HCT116 (cell line): Measurements from ENCODE around the gene ZNF83. TPM values are rescaled to one million over a fixed set of nuclear protein-coding genes. Genes with fewer than 3 reads are reported as not detected.
"Not testable (repeated sequence)": the region's sequence is repeated elsewhere in the genome, so short reads cannot be mapped to it uniquely, and the experiment has no call there.

Experiments
- ATAC-seq: fragments of 200-7000 bp; cut with Tn5 transposase; 2 replicates; pipeline ENCODE4 v1.9.1; 2020; ENCODE audit warnings: mild to moderate bottlenecking, moderate library complexity
- BruUV-seq: library from RNA; stranded (reverse); fragments of 400-500 nt; replicated peaks from 2 replicates; lab custom pipeline; 2021; lab: Mats Ljungman, UMichigan
- CTCF ChIA-PET: fragments of 300-600 bp; sonication (Branson Sonifier 250); formaldehyde crosslinking; loops from one replicate; lab custom pipeline; 2021; ENCODE audit warnings: antibody characterized with exemption; lab: Charles Lee
- POLR2A ChIA-PET: fragments of 300-600, 350-600 bp; sonication (Branson Sonifier 250); formaldehyde crosslinking; loops from one replicate; lab custom pipeline; 2021; ENCODE audit warnings: antibody characterized with exemption; lab: Charles Lee
- RAD21 ChIA-PET, 2 experiments: fragments of 300-600 bp; sonication (Branson Sonifier 250); formaldehyde crosslinking; loops; one replicate each; lab custom pipeline; 2023; ENCODE audit warnings: low total read pairs in 2 of 2; ENCODE audit not compliant: uncharacterized antibody in 2 of 2, unreplicated experiment in 2 of 2, low non-redundant PET in 1 of 2; lab: Charles Lee
- DNase-seq: peaks from one replicate; pipeline ENCODE4 v3.0.0-alpha.2; 2010; ENCODE audit warnings: low read depth, low spot score
- H2AFZ ChIP-seq: fragments of 200-600 bp; shearing (Covaris generic), sonication (generic); 2 replicates; pipeline ENCODE4 v1.6.1; 2017; ENCODE audit warnings: low read depth, mixed run types, mixed read lengths, antibody characterized with exemption, low read length; ENCODE audit not compliant: poor library complexity, severe bottlenecking
- H3K27ac ChIP-seq: 2 replicates; pipeline ENCODE4 v1.5.1; 2012; ENCODE audit warnings: low read depth, low read length
- H3K27me3 ChIP-seq: fragments of 200-600 bp; sonication (generic); 2 replicates; pipeline ENCODE4 v1.6.1; 2016; ENCODE audit warnings: mixed run types, low read length, mixed read lengths; ENCODE audit not compliant: insufficient read depth
- H3K36me3 ChIP-seq, 2 experiments: fragments of 200-500 bp in 1 of 2; fragments of 200-600 bp in 1 of 2; sonication (Bioruptor generic) in 1 of 2; sonication (generic) in 1 of 2; 2 replicates each; pipeline versions ENCODE4 v1.5.1 to v1.6.1; 2014 to 2016; ENCODE audit warnings: low read length in 2 of 2, inconsistent platforms in 1 of 2, mixed read lengths in 1 of 2, mixed run types in 1 of 2; ENCODE audit not compliant: insufficient read depth in 2 of 2, control insufficient read depth in 1 of 2
- H3K4me1 ChIP-seq, 2 experiments: fragments of 200-600 bp in 1 of 2; sonication (generic) in 1 of 2; 2 replicates each; pipeline versions ENCODE4 v1.5.1 to v1.6.1; 2012 to 2017; ENCODE audit warnings: low read length in 2 of 2, inconsistent platforms in 1 of 2, mild to moderate bottlenecking in 1 of 2, mixed read lengths in 1 of 2, mixed run types in 1 of 2, moderate library complexity in 1 of 2; ENCODE audit not compliant: insufficient read depth in 2 of 2, control insufficient read depth in 1 of 2
- H3K4me2 ChIP-seq: fragments of 200-600 bp; sonication (generic); 2 replicates; pipeline ENCODE4 v1.6.1; 2017; ENCODE audit warnings: mixed run types, low read length, mixed read lengths
- H3K4me3 ChIP-seq, 2 experiments: fragments of 200-600 bp in 1 of 2; sonication (generic) in 1 of 2; replicated peaks in 1 of 2; 2 replicates each; pipeline ENCODE4 v1.5.1; 2011 to 2016; ENCODE audit warnings: low read length in 2 of 2, control low read depth in 1 of 2, low read depth in 1 of 2, mild to moderate bottlenecking in 1 of 2, mixed read lengths in 1 of 2, mixed run types in 1 of 2
- H3K79me2 ChIP-seq: fragments of 200-600 bp; sonication (generic); 2 replicates; pipeline ENCODE4 v1.6.1; 2017; ENCODE audit warnings: mild to moderate bottlenecking, mixed run types, low read length, moderate library complexity, mixed read lengths; ENCODE audit not compliant: insufficient read depth
- H3K9ac ChIP-seq: fragments of 200-600 bp; sonication (generic); 2 replicates; pipeline ENCODE4 v1.6.1; 2016; ENCODE audit warnings: low read length, mixed read lengths
- H3K9me2 ChIP-seq: fragments of 200-600 bp; sonication (generic), shearing (Covaris generic); 2 replicates; pipeline ENCODE4 v1.6.1; 2017; ENCODE audit warnings: mixed run types, mild to moderate bottlenecking, moderate library complexity; ENCODE audit not compliant: insufficient read depth
- H3K9me3 ChIP-seq, 2 experiments: fragments of 200-500 bp in 1 of 2; fragments of 200-600 bp in 1 of 2; sonication (Bioruptor generic) in 1 of 2; sonication (generic) in 1 of 2; 2 replicates each; pipeline ENCODE4 v1.6.1; 2014 to 2017; ENCODE audit warnings: low read length in 2 of 2, mixed read lengths in 2 of 2, inconsistent platforms in 1 of 2, low read depth in 1 of 2, mild to moderate bottlenecking in 1 of 2, mixed run types in 1 of 2, moderate library complexity in 1 of 2; ENCODE audit not compliant: control insufficient read depth in 1 of 2, insufficient read depth in 1 of 2
- H4K20me1 ChIP-seq: fragments of 200-600 bp; sonication (generic), shearing (Covaris generic); 2 replicates; pipeline ENCODE4 v1.6.1; 2017; ENCODE audit warnings: mixed run types, mild to moderate bottlenecking, moderate library complexity; ENCODE audit not compliant: insufficient read depth
- CBX3 ChIP-seq: IDR thresholded peaks from 2 replicates; pipeline ENCODE4 v1.6.1; 2012; ENCODE audit warnings: low read depth
- CEBPB ChIP-seq: IDR thresholded peaks from 2 replicates; pipeline ENCODE4 v1.6.1; 2012; ENCODE audit warnings: low read depth
- EGR1 ChIP-seq: IDR thresholded peaks from 2 replicates; pipeline ENCODE4 v1.6.1; 2012; ENCODE audit warnings: low read depth
- ELF1 ChIP-seq: IDR thresholded peaks from 2 replicates; pipeline ENCODE4 v1.6.1; 2012; ENCODE audit warnings: low read depth, borderline replicate concordance
- EZH2 ChIP-seq: fragments of 200-600 bp; sonication (generic); IDR thresholded peaks from 2 replicates; pipeline ENCODE4 v1.6.1; 2017; ENCODE audit warnings: antibody characterized with exemption, mixed run types
- FOSL1 ChIP-seq: IDR thresholded peaks from 2 replicates; pipeline ENCODE4 v1.6.1; 2012; ENCODE audit warnings: low read depth
- JUND ChIP-seq: IDR thresholded peaks from 2 replicates; pipeline ENCODE4 v1.6.1; 2012
- POLR2A ChIP-seq: IDR thresholded peaks from 2 replicates; pipeline ENCODE4 v1.7.0; 2011; ENCODE audit warnings: borderline replicate concordance; ENCODE audit not compliant: insufficient read depth, insufficient read length; ENCODE audit errors: extremely low read depth
- POLR2AphosphoS5 ChIP-seq: IDR thresholded peaks from 2 replicates; pipeline ENCODE4 v1.6.1; 2011; ENCODE audit warnings: mild to moderate bottlenecking, low read depth, low read length, moderate library complexity
- RAD21 ChIP-seq: IDR thresholded peaks from 2 replicates; pipeline ENCODE4 v1.6.1; 2012; ENCODE audit warnings: low read depth, mild to moderate bottlenecking
- SIN3A ChIP-seq: IDR thresholded peaks from 2 replicates; pipeline ENCODE4 v1.6.1; 2012; ENCODE audit warnings: low read depth
- TCF7L2 ChIP-seq: IDR thresholded peaks from 2 replicates; pipeline ENCODE4 v1.7.0; 2011; ENCODE audit warnings: borderline replicate concordance, inconsistent platforms; ENCODE audit not compliant: insufficient read depth, insufficient read length; ENCODE audit errors: extremely low read depth
- YY1 ChIP-seq: IDR thresholded peaks from 2 replicates; pipeline ENCODE4 v1.6.1; 2011; ENCODE audit warnings: low read length, low read depth, moderate library complexity, mild to moderate bottlenecking; ENCODE audit not compliant: insufficient replicate concordance; ENCODE audit errors: extremely low read depth
- ZNF274 ChIP-seq: fragments of 200-500 bp; sonication (Bioruptor generic); IDR thresholded peaks from 2 replicates; pipeline ENCODE4 v1.6.1; 2014; ENCODE audit warnings: mild to moderate bottlenecking, low read depth, low read length, inconsistent platforms
- intact Hi-C: fragments of 100-400 bp; cut with micrococcal nuclease; formaldehyde crosslinking; loops from 2 replicates; pipeline ENCODE4 v1.10.0; 2022
- total RNA-seq: library from RNA; stranded (reverse); gene quantifications from one replicate; pipeline ENCODE4 v1.2.1, GENCODE V29; 2021; ENCODE audit not compliant: unreplicated experiment
- TF ChIP-seq, protein P1 (sequence below): IDR thresholded peaks from 2 replicates; pipeline ENCODE4 v1.6.1; 2012
- TF ChIP-seq, protein P2 (sequence below): IDR thresholded peaks from 2 replicates; pipeline ENCODE4 v1.6.1; 2012
- TF ChIP-seq, protein P3 (sequence below): IDR thresholded peaks from 2 replicates; pipeline ENCODE4 v1.6.1; 2012; ENCODE audit warnings: low read depth

The ZNF83 gene
- total RNA-seq, 1 experiment from 2014 or later: 34.2 TPM

DNA sequence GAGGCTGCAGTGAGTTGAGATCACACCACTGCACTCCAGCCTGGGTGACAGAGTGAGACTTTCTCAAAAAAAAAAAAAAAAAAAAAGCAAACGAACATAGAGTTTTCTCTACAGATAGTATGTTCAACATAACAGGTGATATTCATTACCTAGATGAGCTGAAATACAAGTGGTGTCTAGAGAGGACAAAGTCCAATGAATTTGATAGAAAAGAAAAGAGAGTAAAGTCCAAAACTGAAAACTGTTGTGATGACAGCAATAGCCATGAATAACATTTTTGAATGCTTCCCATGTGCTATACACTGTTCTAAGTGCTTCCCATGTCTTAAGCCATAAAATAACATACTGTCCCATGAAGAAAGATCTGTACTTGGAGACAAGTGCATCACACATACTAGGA lies 43.1 kb upstream of the ZNF83 start:
- H3K9me3 ChIP-seq, H3K4me1 ChIP-seq, POLR2A ChIA-PET, ATAC-seq, DNase-seq, H3K27ac ChIP-seq, H3K4me3 ChIP-seq, intact Hi-C loops, CTCF ChIA-PET, RAD21 ChIA-PET, BruUV-seq, H3K9me2 ChIP-seq, H3K9ac ChIP-seq, H4K20me1 ChIP-seq, H2AFZ ChIP-seq, H3K27me3 ChIP-seq, H3K4me2 ChIP-seq: not testable (repeated sequence)
- H3K79me2 ChIP-seq: peaks cover 88% of the 10 kb centered on the region
- peaks cover 0 to 11% of the 10 kb centered on the region in 2 experiments; a peak in 1 of 4 replicates for H3K36me3 ChIP-seq

DNA sequence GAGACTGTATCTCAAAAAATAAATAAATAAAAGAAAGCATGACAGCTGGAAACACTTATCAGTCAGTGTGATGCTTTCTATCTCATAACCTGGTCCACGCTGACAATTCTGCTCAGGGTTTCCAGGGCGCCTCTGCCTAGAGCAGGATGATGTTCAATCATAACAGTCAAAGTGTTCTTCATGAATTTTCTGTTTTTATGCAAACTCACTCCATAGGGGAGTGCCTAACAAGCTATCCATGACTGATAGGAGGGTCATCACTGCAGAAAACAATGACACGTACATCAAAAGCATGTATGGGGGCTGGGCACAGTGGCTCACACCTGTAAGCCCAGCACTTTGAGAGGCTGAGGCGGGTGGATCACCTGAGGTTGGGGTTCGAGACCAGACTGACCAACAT lies 41.4 kb upstream of the ZNF83 start:
- H3K9me2 ChIP-seq: no peaks in the 10 kb centered on the region
- H3K4me2 ChIP-seq: no peak overlapping the region
- CTCF ChIA-PET: no interaction called here
- H3K79me2 ChIP-seq: peaks cover 85% of the 10 kb centered on the region
- H3K4me1 ChIP-seq: no peaks in the 10 kb centered on the region
- ATAC-seq (no peak), DNase-seq (no peak)
- no peak overlapping the region for H3K4me3 ChIP-seq
- no peak overlapping the region for H2AFZ ChIP-seq
- POLR2A ChIA-PET: no interaction called here
- no peaks in the 10 kb centered on the region for H4K20me1 ChIP-seq
- no peak overlapping the region for H3K9ac ChIP-seq
- intact Hi-C loops: no loop called here
- H3K36me3 ChIP-seq: peaks cover 0 to 11% of the 10 kb centered on the region in 2 experiments; a peak in 1 of 4 replicates
- H3K27ac ChIP-seq: no peak overlapping the region
- no peaks in the 10 kb centered on the region for H3K27me3 ChIP-seq
- peaks cover 0 to 5% of the 10 kb centered on the region in 2 experiments; a peak in 1 of 4 replicates for H3K9me3 ChIP-seq
- no TSS peak for BruUV-seq
- RAD21 ChIA-PET: no interaction called here
- TF ChIP-seq, protein P1, sequence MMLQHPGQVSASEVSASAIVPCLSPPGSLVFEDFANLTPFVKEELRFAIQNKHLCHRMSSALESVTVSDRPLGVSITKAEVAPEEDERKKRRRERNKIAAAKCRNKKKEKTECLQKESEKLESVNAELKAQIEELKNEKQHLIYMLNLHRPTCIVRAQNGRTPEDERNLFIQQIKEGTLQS: no peak
- TF ChIP-seq EGR1 (no peak), FOSL1 (no peak), ZNF274 (no peak), ELF1 (no peak), POLR2A (no peak), JUND (no peak), SIN3A (no peak), CBX3 (no peak), CEBPB (no peak), TCF7L2 (no peak), EZH2 (no peak), POLR2AphosphoS5 (no peak), RAD21 (no peak), YY1 (no peak)
- TF ChIP-seq, protein P2, sequence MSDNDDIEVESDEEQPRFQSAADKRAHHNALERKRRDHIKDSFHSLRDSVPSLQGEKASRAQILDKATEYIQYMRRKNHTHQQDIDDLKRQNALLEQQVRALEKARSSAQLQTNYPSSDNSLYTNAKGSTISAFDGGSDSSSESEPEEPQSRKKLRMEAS: no peak
- TF ChIP-seq, protein P3, sequence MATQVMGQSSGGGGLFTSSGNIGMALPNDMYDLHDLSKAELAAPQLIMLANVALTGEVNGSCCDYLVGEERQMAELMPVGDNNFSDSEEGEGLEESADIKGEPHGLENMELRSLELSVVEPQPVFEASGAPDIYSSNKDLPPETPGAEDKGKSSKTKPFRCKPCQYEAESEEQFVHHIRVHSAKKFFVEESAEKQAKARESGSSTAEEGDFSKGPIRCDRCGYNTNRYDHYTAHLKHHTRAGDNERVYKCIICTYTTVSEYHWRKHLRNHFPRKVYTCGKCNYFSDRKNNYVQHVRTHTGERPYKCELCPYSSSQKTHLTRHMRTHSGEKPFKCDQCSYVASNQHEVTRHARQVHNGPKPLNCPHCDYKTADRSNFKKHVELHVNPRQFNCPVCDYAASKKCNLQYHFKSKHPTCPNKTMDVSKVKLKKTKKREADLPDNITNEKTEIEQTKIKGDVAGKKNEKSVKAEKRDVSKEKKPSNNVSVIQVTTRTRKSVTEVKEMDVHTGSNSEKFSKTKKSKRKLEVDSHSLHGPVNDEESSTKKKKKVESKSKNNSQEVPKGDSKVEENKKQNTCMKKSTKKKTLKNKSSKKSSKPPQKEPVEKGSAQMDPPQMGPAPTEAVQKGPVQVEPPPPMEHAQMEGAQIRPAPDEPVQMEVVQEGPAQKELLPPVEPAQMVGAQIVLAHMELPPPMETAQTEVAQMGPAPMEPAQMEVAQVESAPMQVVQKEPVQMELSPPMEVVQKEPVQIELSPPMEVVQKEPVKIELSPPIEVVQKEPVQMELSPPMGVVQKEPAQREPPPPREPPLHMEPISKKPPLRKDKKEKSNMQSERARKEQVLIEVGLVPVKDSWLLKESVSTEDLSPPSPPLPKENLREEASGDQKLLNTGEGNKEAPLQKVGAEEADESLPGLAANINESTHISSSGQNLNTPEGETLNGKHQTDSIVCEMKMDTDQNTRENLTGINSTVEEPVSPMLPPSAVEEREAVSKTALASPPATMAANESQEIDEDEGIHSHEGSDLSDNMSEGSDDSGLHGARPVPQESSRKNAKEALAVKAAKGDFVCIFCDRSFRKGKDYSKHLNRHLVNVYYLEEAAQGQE: no peak
